OCI-LY1 (cell line): ENCODE results near the gene LDLRAD4.

Experiments
- H2AFZ ChIP-seq: fragments of 200-600 bp; sonication (generic), shearing (Covaris generic); 2 replicates; pipeline ENCODE4 v1.6.0; 2014; ENCODE audit warnings: antibody characterized with exemption, mild to moderate bottlenecking, low read length
- H3F3A ChIP-seq: fragments of 200-600 bp; sonication (generic), shearing (Covaris generic); 2 replicates; pipeline ENCODE4 v1.6.0; 2014; ENCODE audit warnings: mild to moderate bottlenecking, antibody characterized with exemption, low read length, moderate library complexity; ENCODE audit not compliant: insufficient read depth
- H3K27ac ChIP-seq: fragments of 200-600 bp; sonication (generic); 2 replicates; pipeline ENCODE4 v1.5.1; 2014; ENCODE audit warnings: low read length, mixed run types, mild to moderate bottlenecking, low read depth; ENCODE audit not compliant: poor library complexity, severe bottlenecking
- H3K27me3 ChIP-seq: fragments of 200-600 bp; sonication (generic); 2 replicates; pipeline ENCODE4 v1.6.0; 2014; ENCODE audit warnings: antibody characterized with exemption, mild to moderate bottlenecking, low read length, moderate library complexity; ENCODE audit not compliant: insufficient read depth
- H3K36me3 ChIP-seq: fragments of 200-600 bp; sonication (generic); 2 replicates; pipeline ENCODE4 v1.6.1; 2014; ENCODE audit warnings: mild to moderate bottlenecking, antibody characterized with exemption, low read length, moderate library complexity, mixed read lengths; ENCODE audit not compliant: insufficient read depth
- H3K4me1 ChIP-seq: fragments of 200-600 bp; sonication (generic); 2 replicates; pipeline ENCODE4 v1.5.1; 2014; ENCODE audit warnings: mild to moderate bottlenecking, low read length, moderate library complexity; ENCODE audit not compliant: insufficient read depth, severe bottlenecking
- H3K4me2 ChIP-seq: fragments of 200-600 bp; sonication (generic), shearing (Covaris generic); 2 replicates; pipeline ENCODE4 v1.6.1; 2014; ENCODE audit warnings: low read length
- H3K4me3 ChIP-seq: fragments of 200-600 bp; sonication (generic); 2 replicates; pipeline ENCODE4 v1.5.1; 2014; ENCODE audit warnings: low read length, low read depth, mild to moderate bottlenecking, mixed read lengths; ENCODE audit not compliant: poor library complexity, severe bottlenecking
- H3K79me2 ChIP-seq: fragments of 200-600 bp; shearing (Covaris generic); 2 replicates; pipeline ENCODE4 v1.6.1; 2016; ENCODE audit warnings: mixed run types, low read length, mixed read lengths; ENCODE audit not compliant: insufficient read depth
- H3K9ac ChIP-seq: fragments of 200-600 bp; sonication (generic), shearing (Covaris generic); 2 replicates; pipeline ENCODE4 v1.6.1; 2014; ENCODE audit warnings: mild to moderate bottlenecking, low read length, mixed read lengths
- H3K9me2 ChIP-seq: fragments of 200-600 bp; sonication (generic), shearing (Covaris generic); 2 replicates; pipeline ENCODE4 v1.6.1; 2014; ENCODE audit warnings: low read depth, mild to moderate bottlenecking, low read length, mixed read lengths
- H3K9me3 ChIP-seq: fragments of 200-600 bp; shearing (Covaris generic); 2 replicates; pipeline ENCODE4 v1.6.1; 2014; ENCODE audit warnings: low read length, mixed read lengths
- H4K20me1 ChIP-seq: fragments of 200-600 bp; sonication (generic), shearing (Covaris generic); 2 replicates; pipeline ENCODE4 v1.6.0; 2016; ENCODE audit warnings: mild to moderate bottlenecking, low read length; ENCODE audit not compliant: insufficient read depth
- CTCF ChIP-seq: fragments of 200-600 bp; sonication (generic), shearing (Covaris generic); IDR thresholded peaks from 2 replicates; pipeline ENCODE4 v1.5.1; 2017; ENCODE audit warnings: mild to moderate bottlenecking, antibody characterized with exemption, low read length, moderate library complexity, mixed read lengths
- EZH2 ChIP-seq: fragments of 200-600 bp; sonication (generic), shearing (Covaris generic); IDR thresholded peaks from 2 replicates; pipeline ENCODE4 v1.8.0; 2017; ENCODE audit warnings: borderline replicate concordance, mixed run types, mild to moderate bottlenecking, antibody characterized with exemption, low read length, moderate library complexity, mixed read lengths

LDLRAD4 gene

GRCh38 chr18:13330996-13331395 lies 112.4 kb downstream of the LDLRAD4 start:
- H3K4me1 ChIP-seq: no peaks in the 10 kb centered on the region
- H3K27ac ChIP-seq: no peak overlapping the region
- H3K9ac ChIP-seq: no peak overlapping the region
- H3K36me3 ChIP-seq: no peaks in the 10 kb centered on the region
- H3K4me2 ChIP-seq: no peak overlapping the region
- H2AFZ ChIP-seq: no peak overlapping the region
- no peaks in the 10 kb centered on the region for H4K20me1 ChIP-seq
- peaks cover 23% of the 10 kb centered on the region; the same call in 1 of the 2 replicates for H3K27me3 ChIP-seq
- H3F3A ChIP-seq: no peaks in the 10 kb centered on the region
- peaks cover 14% of the 10 kb centered on the region for H3K9me3 ChIP-seq
- H3K79me2 ChIP-seq: no peaks in the 10 kb centered on the region
- no peak overlapping the region for H3K4me3 ChIP-seq
- TF ChIP-seq EZH2 (no peak), CTCF (no peak)
- H3K9me2 ChIP-seq: no peaks in the 10 kb centered on the region

GRCh38 chr18:13331846-13332245 lies 113.3 kb downstream of the LDLRAD4 start:
- Histone ChIP-seq H3K4me2 (no peak overlapping the region), H3K9me3 (peaks cover 14% of the 10 kb centered on the region), H3K9ac (no peak overlapping the region), H3K9me2 (no peaks in the 10 kb centered on the region), H3K27ac (no peak overlapping the region), H3K36me3 (no peaks in the 10 kb centered on the region), H3K4me3 (no peak overlapping the region), H3F3A (no peaks in the 10 kb centered on the region), H3K79me2 (no peaks in the 10 kb centered on the region), H2AFZ (no peak overlapping the region), H3K27me3 (peaks cover 25% of the 10 kb centered on the region; the same call in 1 of the 2 replicates), H4K20me1 (no peaks in the 10 kb centered on the region), H3K4me1 (no peaks in the 10 kb centered on the region)
- no peak for TF ChIP-seq CTCF
- no peak for TF ChIP-seq EZH2

GRCh38 chr18:13332874-13333273 lies 114.3 kb downstream of the LDLRAD4 start:
- no peak overlapping the region for H2AFZ ChIP-seq
- no peaks in the 10 kb centered on the region for H3K9me2 ChIP-seq
- no peak overlapping the region for H3K9ac ChIP-seq
- no peaks in the 10 kb centered on the region for H3K79me2 ChIP-seq
- no peak overlapping the region for H3K27ac ChIP-seq
- H3K4me3 ChIP-seq: no peak overlapping the region
- H3K9me3 ChIP-seq: peaks cover 14% of the 10 kb centered on the region
- H3K4me1 ChIP-seq: no peaks in the 10 kb centered on the region
- TF ChIP-seq CTCF: no peak
- no peak for TF ChIP-seq EZH2
- H3K36me3 ChIP-seq: no peaks in the 10 kb centered on the region
- no peak overlapping the region for H3K4me2 ChIP-seq
- no peaks in the 10 kb centered on the region for H4K20me1 ChIP-seq
- H3F3A ChIP-seq: no peaks in the 10 kb centered on the region
- H3K27me3 ChIP-seq: peaks cover 22% of the 10 kb centered on the region; the same call in 1 of the 2 replicates
